Right atrium auricular region (tissue), 2 donors: Measurements from ENCODE around the gene SS18L1. TPM values are rescaled to one million over a fixed set of nuclear protein-coding genes. Genes with fewer than 3 reads are reported as not detected.

ENCODE experiments used
- DNase-seq: peaks from one replicate; pipeline ENCODE4 v3.0.0-alpha.2; 2019; ENCODE audit warnings: low spot score
- H3K27ac ChIP-seq, 2 donors: fragments of 200-600 bp; sonication (generic); 1 replicate in 1 of 2; 2 replicates in 1 of 2; pipeline ENCODE4 v1.5.1; 2016 to 2019
- H3K27me3 ChIP-seq, 2 donors: fragments of 200-600 bp; sonication (generic); one replicate each; pipeline versions ENCODE4 v1.5.1 to v1.6.0; 2017 to 2019
- H3K36me3 ChIP-seq: fragments of 200-600 bp; sonication (generic); one replicate; pipeline ENCODE4 v1.5.1; 2016
- H3K4me1 ChIP-seq, 2 donors: fragments of 200-600 bp; sonication (generic); one replicate each; pipeline versions ENCODE4 v1.5.1 to v1.6.0; 2017 to 2019
- H3K4me3 ChIP-seq, 2 donors: fragments of 200-600 bp; sonication (generic); 1 replicate in 1 of 2; 2 replicates in 1 of 2; pipeline ENCODE4 v1.5.1; 2017 to 2019; ENCODE audit warnings: mild to moderate bottlenecking in 1 of 2, moderate library complexity in 1 of 2
- H3K9me3 ChIP-seq, 2 donors: fragments of 200-600 bp; sonication (generic); one replicate each; pipeline ENCODE4 v1.5.1; 2019
- CTCF ChIP-seq, 2 donors: fragments of 200-600 bp; sonication (generic); IDR thresholded peaks; one replicate each; pipeline ENCODE4 v1.5.1; 2019; ENCODE audit warnings: antibody characterized with exemption in 2 of 2
- total RNA-seq, 2 donors: library from RNA; depleted of rRNA; stranded (reverse); fragments of >200 nt; gene quantifications; one replicate each; pipeline ENCODE4 v1.1.0, GENCODE V29; 2016

SS18L1 gene
- total RNA-seq, 2 donors from 2014 or later = 8.3 to 9.0 TPM

DNA sequence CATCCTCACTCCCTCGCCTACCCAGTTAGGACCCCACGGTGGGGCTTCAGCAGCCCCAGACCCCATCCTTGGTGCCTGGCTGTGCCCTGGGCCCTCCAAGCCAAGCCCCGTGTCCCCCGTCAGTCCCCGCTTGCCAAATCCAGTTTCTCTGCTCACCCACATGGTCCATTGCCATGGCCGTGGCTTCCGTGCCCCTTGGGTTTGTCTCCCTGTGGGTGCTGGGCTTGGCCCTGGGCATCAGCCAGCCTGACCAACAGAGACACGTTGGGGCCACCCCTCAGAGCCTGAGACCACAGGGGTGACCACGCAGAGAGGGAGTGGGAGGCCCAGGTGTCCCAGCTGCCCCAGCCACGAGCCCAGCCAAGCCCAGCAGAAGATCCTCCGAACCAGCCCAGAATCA, 7.7 kb downstream of the SS18L1 start:
- Histone ChIP-seq H3K27ac (no peak overlapping the region), H3K27me3 (no peaks in the 10 kb centered on the region), H3K4me1 (peaks cover 0 to 25% of the 10 kb centered on the region in 2 donors), H3K4me3 (no peak overlapping the region), H3K36me3 (no peaks in the 10 kb centered on the region), H3K9me3 (no peaks in the 10 kb centered on the region)
- no peak for DNase-seq
- TF ChIP-seq CTCF (IDR thresholded peaks at IDR 0.05) = no peak

GRCh38 chr20:62151835-62152364, 8.3 kb downstream of the SS18L1 start:
- Histone ChIP-seq H3K27me3 (no peaks in the 10 kb centered on the region), H3K4me3 (no peak overlapping the region), H3K9me3 (no peaks in the 10 kb centered on the region), H3K4me1 (peaks cover 0 to 31% of the 10 kb centered on the region in 2 donors), H3K27ac (no peak overlapping the region), H3K36me3 (no peaks in the 10 kb centered on the region)
- no peak for TF ChIP-seq CTCF (IDR thresholded peaks at IDR 0.05)
- DNase-seq = no peak

DNA sequence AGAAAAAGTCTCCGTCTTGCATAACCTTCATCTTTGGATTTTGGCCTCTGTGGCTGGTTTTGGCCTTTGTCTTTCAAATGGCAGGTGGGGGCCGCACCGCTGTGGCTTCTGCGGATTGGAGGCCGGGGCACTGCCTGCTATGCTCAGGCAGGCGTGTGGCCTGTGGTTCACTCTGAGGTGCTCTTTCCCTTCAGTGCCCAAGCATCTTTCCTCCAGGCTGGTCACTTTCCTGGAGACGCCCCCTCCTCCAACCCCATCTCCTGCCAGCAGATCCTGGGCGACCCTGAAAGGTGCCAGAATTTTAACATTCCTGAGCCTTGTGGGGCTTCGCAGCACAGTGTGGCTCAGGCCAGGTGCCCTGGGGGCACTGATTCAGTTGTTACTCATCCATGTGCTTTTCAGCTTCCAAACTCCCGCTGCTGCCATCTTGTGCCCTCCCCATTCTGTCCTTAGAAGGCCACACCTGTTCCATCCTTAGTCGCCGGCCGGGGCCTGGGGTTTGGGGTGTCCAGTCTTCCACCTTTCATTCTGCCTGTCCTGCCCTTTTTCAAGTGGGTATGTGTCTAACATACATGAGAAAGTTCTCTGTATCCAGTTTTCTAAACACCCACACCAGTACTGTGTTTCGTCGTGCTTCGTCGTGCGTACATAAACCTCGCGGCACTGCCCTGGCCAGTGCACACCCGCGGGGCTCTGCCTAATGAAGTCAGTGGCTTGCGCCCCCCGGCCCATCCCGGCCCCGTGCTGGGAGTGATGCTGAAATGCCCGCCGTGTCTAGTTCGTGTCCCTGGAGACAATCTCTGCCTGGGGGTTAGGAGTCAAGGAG, 12.1 kb downstream of the SS18L1 start:
- Histone ChIP-seq H3K4me3 (no peak overlapping the region), H3K36me3 (no peaks in the 10 kb centered on the region), H3K4me1 (peaks cover 0 to 19% of the 10 kb centered on the region in 2 donors), H3K9me3 (no peaks in the 10 kb centered on the region), H3K27ac (no peak overlapping the region), H3K27me3 (no peaks in the 10 kb centered on the region)
- no peak for DNase-seq
- no peak for TF ChIP-seq CTCF (IDR thresholded peaks at IDR 0.05)

DNA sequence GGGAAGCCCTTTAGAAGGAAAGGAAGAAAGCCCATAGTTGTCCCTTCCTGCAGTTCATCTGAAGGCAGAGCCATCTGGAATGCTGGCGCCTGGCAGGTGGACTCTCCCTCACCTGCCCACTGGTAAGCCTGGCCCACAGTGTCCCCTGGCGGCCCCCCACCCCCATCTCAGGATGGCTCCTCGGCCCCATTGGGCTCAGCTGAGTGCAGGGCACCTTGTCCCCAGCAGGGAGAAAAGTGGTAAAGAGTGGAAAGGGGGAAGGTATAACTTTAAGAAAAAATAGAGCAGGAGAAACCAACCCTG, 12.6 kb downstream of the SS18L1 start:
- no peaks in the 10 kb centered on the region for H3K27me3 ChIP-seq
- no peak overlapping the region for H3K27ac ChIP-seq
- H3K4me3 ChIP-seq = no peak overlapping the region
- no peaks in the 10 kb centered on the region for H3K9me3 ChIP-seq
- TF ChIP-seq CTCF (IDR thresholded peaks at IDR 0.05) = no peak
- no peak for DNase-seq
- peaks cover 0 to 13% of the 10 kb centered on the region in 2 donors for H3K4me1 ChIP-seq
- peaks cover 2% of the 10 kb centered on the region for H3K36me3 ChIP-seq

DNA sequence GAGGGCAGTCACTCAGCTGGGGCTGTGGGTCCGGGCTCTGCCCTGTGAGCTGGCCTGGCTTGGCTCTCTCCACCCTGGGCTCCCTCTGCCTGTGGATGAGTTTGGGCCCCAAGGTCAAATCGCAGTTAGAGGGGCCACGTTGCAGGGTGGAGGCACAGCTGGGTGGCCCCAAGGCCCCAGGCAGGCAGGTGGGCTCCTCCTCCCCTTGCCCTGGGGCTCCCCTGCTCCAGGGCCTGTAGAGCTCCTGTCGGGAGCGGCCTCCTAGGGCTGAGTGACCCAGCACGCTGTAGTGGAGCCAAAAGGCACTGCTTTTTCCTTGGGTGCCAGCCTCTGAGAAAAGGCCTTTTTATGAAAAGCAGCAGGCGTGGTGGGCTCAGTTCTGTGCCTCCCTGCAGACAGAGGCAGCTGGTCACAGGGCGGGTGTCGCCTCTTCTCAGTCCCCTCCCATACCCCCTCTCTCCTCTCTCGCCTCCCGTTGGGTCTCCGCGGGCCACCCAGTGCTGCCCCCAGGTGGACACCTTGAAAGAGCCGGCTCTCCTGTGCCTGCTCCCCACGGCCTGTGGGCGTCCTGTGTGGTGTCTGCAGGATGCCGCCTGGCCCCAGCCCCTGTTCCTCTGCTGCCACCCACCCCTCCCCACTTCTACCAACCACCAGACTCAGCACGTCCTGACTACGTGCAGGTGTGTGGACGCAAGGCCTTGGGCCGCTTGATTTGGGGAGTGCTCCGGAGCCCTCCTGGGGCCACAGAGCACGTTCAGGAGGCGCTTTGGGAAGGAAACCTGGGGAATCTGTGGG, 13.2 kb downstream of the SS18L1 start:
- no peaks in the 10 kb centered on the region for H3K27me3 ChIP-seq
- peak; percentile 64 to 76 for TF ChIP-seq CTCF (IDR thresholded peaks at IDR 0.05)
- no peaks in the 10 kb centered on the region for H3K9me3 ChIP-seq
- H3K4me1 ChIP-seq = peaks cover 0 to 12% of the 10 kb centered on the region in 2 donors
- DNase-seq = no peak
- H3K27ac ChIP-seq = no peak overlapping the region
- no peak overlapping the region for H3K4me3 ChIP-seq
- peaks cover 8% of the 10 kb centered on the region for H3K36me3 ChIP-seq
